NK-92 (cell line): ENCODE results near the gene MORN1.
"Not testable (repeated sequence)": the region's sequence is repeated elsewhere in the genome, so short reads cannot be mapped to it uniquely, and the experiment has no call there.

Experiments used
- DNase-seq: peaks from one replicate; lab custom pipeline; 2025; ENCODE audit not compliant: unreplicated experiment; lab: John Stamatoyannopoulos, UW

MORN1 gene

GRCh38 chr1:2297246-2298011 is 93.9 kb downstream of the MORN1 start:
- DNase-seq, result no peak

GRCh38 chr1:2296614-2297013 is 94.7 kb downstream of the MORN1 start:
- DNase-seq, result no peak

DNA sequence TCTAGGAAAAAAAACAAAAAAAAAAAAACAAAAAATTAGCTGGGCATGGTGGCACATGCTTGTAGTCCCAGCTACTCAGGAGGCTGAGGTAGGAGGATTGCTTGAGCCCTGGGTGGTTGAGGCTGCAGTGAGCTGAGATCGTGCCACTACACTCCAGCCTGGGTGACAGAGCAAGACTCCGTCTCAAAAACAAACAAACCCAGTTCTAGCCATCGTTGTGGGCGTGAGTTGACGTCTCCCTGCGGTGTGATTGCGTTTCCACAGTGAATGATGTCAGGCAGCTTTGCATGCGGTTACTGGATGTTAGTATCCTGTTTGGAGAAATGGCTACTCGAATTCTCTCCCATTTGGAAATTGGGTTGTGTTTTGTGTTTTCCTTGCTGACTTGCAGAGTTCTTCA is 95.1 kb downstream of the MORN1 start:
- not testable (repeated sequence) for DNase-seq

- no peak for DNase-seq
These were observed 95.8 kb downstream of the MORN1 start for GRCh38 chr1:2295526-2295925.

DNA sequence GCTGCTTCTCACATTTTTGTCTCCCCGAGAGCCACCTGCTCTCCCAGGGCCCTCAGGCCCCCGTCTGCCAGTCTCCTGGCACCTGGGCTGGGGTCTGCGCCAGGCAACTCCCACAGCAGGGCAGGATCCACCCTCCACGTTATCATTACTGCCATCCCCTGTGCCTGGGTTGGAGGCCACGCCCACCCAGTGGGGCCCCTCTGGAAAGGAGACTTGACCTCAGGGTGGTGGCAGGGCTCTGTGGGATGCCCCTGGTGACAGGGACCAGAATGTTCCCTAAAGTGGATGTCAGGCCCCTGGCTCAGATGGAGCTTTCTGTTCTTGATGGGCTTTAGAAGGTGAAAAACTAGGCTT is 96.7 kb downstream of the MORN1 start:
- no peak for DNase-seq

DNA sequence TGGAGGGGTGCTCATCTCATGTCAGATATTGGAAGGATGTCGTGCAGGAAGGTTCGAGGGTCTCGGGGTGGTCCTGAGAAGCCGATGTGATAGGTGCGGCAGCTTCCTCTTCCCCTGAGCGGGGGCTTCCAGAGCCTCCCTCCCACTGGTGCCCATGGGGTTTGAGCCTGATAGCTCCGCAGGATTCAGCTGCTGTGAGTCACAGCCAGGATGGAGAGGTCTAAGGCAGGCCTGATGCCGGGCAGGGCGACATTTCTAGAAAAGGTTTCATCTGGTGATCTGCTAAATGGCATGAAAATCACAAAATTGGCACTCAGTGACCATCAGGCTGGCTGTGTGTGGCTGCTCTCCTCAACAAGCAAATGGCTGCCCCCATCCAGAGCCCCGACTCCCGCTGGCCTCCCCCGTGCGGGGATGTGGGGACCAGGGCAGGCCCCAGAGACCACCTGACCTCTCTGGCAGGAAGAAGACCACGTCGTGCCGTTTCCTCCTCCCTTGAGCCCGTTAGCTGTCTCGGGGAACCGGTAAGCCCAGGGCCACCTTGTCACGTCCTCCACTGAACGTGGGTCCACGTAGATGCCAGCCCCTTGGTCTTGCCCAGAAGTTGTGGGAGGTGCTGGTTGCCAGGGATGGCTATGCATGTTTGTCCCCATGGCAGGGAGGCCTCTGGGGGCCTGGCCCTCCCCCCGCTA is 97.2 kb downstream of the MORN1 start:
- DNase-seq, result no peak

DNA sequence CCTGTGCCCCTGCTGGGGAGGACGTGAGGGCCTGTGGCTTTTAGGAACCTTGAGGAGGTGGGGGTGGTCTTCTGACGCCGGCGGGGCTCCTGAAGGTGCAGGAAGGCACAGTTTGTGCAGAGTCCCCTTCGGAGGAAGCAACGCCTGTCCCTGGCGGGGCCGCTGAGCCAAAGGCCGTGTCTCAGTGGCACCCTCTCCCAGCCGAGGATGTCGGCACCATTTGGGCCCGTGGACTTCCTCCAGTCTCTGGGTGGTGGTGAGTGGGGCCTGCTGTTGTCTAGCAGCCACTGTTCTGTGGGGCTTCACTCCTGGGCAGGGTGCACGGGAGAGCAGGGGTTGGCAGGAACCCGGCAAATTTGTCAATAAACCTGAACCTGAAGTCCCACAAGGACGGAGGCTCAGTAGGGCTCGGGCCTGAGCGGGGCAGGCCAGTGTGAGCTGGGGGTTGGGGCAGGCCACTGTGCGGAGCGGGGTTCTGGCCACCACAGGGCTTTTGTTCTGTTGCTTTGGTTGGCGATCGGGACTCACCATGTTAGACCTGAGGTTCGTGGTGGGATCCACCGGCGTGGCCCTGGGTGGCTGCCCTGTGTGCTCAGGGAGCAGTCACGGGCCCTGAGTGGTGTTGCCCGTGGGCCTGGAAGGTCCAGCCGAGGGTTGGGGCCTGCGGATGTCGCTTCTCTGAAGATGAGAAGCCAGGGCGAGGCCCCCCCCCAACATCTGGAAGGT is 98.5 kb downstream of the MORN1 start:
- no peak for DNase-seq

DNA sequence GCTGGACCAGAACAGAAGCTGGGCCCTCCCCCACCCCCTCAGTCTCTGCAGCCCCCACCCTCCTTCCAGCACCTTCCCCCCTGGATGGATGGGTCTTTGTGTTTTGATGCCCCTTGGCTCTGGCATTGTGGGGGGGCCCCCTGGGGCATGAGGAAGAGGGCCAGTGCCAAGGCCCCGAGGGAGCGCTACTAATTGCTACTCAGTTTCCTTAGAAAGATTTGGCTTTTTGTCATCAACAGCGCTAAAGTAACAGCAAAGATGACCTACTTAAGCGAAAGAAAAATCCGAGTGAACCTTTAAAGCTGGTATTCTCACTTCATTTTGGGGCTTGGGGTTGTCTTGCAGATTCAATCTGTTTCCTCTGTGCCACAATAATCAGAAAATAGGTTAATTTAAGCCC is 99.8 kb downstream of the MORN1 start:
- no peak for DNase-seq

- DNase-seq, result no peak
These were observed 100.5 kb downstream of the MORN1 start for GRCh38 chr1:2290595-2291510.

DNA sequence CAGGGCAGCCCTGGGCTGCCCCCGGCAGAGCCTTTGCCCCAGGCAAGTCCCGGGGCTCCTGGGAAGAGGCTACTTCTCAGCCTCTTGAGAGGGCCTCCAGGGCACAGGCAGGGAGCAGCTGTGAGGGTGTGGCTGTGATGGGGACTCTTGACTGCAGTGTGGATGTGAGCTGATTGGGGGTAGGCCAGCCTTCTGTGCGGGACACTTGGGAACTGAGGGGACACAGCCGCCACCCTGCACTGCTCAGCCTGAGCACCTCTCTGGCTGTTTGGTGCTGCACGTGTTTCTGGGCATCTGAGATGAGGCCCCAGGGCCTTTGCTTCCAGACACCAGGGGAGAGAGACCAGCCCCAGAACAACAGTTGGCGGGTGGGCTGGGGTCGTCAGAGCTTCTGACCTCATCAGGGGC is 101.2 kb downstream of the MORN1 start:
- no peak for DNase-seq

- DNase-seq, result no peak
These were observed 101.7 kb downstream of the MORN1 start for GRCh38 chr1:2289607-2290006.

DNA sequence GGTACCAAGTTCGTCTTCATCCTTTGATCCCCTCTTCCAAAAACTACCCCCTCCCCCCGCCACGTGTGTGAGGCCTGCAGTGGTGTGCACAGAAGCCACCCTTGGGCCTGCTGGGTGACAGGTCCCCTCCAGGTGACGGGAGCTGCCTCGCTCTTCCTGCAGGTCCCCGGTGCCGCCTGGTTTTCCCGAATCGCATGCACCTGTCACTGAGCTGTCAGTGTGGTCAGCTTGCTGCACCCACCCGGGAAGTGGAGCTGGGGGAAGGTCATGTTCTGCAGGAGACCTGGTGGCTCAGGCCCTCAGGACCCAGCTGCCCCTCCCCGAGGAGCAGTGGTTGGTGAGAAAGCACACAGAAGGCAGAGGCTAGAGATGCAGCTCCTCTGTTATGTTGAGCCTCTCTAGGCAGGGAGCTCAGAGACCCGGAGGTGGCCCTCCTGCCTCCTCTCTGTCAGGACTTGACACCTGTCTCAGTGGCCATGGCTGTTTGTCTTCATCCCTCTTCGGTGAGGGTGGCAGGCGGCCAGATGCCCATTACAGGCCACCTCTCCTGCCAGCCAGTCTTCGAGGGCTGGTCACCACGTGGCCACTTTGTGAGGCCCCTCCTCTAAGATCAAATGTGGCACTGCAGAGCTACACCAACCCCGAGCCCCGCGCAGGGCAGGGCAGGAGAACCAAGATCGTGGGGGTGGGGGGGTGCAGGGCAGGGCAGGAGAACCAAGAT is 102.4 kb downstream of the MORN1 start:
- DNase-seq, result no peak

DNA sequence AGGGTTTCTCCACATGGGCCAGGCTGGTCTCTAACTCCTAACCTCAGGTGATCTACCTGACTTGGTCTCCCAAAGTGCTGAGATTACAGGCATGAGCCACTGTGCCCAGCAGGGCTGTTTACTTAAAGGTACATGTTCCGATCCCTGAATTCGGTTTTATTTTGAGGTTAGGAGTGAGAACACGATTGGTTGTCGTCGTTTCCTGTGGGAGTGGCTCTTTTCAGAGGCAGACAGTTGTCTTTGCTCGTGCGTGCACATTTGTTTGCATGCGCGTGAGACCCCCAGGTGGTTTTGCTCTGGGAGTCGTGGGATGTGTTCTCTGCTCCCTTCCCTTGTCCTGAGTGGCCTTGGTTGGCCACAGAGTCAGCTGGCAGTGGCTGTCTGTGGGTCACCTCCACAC is 103.0 kb downstream of the MORN1 start:
- DNase-seq, result no peak

DNA sequence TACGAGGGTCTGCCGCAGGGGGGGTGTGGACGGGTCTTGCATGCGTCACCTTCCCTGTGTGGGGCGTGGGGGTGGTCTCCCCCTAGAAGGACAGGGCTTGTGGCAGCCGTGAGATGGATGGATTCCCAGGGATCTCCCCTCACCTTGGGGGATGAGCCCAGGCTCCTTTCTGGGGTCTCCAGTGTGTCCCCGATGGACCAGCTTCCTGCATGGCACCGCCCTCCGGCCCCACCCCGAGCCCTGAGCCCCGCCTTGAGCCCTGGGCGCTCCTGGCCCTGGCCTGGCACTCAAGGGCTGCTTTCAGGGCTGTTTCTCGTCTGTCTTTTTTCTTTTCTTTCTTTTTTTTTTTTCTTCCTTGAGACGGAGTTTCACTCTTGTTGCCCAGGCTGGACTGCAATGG is 103.7 kb downstream of the MORN1 start:
- no peak for DNase-seq

DNA sequence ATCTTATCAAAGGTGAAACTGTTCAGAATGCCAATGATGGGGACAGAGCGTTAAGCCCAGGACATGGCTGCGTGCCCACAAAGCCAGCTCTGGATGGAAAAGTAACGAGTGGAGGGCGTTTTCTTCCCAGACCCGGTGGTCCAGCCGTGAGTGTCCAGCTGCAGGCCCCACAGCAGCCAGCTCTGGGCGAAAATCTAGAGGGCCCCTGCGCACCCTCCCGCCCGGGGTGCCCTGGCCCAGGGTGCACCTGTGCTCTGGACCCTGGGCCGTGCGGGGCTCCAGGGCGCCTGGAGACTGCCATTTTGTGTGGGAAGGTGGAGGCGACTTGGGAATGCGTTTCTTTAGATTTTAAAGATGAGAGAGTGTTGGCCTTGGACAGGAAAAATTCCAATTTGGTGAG is 104.4 kb downstream of the MORN1 start:
- no peak for DNase-seq

DNA sequence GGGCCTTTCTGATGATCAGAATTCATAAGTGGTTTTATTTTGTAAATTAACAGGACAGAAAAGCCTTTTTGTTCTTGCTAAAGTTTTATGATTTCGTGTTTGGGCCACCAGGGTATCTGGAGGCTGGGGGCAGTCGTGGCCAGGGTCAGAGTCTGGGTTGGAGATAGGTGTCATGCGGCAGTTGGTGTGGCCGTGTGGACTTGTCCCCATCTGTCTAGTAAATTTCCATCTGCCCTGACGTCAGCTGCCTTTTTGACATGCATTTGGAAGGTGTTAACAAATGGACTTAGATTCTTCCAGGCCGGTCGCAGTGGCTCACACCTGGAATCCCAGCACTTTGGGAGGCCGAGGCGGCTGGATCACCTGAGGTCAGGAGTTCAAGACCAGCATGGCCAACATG is 106.4 kb downstream of the MORN1 start:
- no peak for DNase-seq

DNA sequence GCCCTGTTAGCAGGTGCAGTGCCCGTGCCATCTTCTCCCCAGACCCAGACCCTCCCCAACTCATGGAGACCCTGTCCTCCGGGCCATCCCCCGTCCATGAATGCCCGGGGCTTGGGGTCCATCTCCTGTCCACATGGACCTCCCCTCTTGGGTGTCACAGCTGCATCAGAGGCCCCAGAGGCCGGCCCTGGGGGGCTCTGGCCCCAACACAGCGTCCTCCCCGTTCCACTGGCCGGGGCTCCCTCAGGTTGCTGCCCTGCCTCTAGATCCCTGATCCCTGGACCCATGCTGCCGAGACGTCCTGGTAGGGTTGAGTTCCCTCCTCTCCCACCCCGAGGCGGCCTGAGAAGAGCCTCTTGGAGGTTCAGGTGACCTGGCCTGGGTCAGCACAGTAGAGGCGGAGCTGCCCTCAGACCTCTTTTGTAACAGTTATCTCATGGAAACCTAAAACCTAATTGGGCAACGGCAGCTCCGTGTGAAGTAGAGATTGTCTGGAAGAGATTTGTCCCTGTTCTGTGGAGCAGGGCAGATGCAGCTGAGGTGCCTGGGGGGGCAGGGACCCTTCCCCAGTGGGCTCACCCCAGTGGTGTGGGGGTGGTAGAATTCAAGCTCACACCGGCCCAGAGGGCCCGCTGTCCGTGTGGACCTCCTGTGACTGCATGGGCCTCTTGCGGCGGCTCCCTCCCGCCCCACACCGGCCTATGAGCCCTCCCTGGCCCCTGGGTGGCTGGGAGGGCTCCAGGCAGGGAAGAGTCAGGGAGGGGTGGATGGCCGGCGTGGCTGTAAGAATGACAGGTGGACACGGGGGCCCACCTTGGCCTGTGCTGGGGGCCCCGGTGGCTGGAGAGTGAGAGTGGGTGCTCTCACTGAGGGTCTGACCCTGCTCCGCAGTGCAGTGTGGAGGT is 107.1 kb downstream of the MORN1 start:
- no peak for DNase-seq

- no peak for DNase-seq
These were observed 107.9 kb downstream of the MORN1 start for GRCh38 chr1:2283371-2283990.
